Fibroblast of pulmonary artery (primary cell): ENCODE measurements around the gene DEFB113.

ENCODE experiments used
- DNase-seq: peaks from one replicate; pipeline ENCODE4 v3.0.0-alpha.2; 2010; ENCODE audit warnings: low read depth
- H3K4me3 ChIP-seq: replicated peaks from 2 replicates; pipeline ENCODE4 v1.5.1; 2011; ENCODE audit warnings: low read depth, mild to moderate bottlenecking, control low read depth, low read length, moderate library complexity
- CTCF ChIP-seq: IDR thresholded peaks from 2 replicates; pipeline ENCODE4 v1.5.1; 2011; ENCODE audit warnings: mild to moderate bottlenecking, control low read depth, low read length, inconsistent platforms; ENCODE audit errors: missing control alignments

The DEFB113 gene, protein sequence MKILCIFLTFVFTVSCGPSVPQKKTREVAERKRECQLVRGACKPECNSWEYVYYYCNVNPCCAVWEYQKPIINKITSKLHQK

GRCh38 chr6:49969605-49970004 is at the start of gene DEFB113:
TSS of gene DEFB113 (minus strand) at chr6:49969625. CDS start at chr6:49969625, 0 bp downstream.
- DNase-seq = no peak
- no peak within 1 kb of the TSS for H3K4me3 ChIP-seq
- no peak for TF ChIP-seq CTCF

- no peak for DNase-seq
- no peak overlapping the region for H3K4me3 ChIP-seq
- TF ChIP-seq CTCF = no peak
These were observed 38.4 kb upstream of the DEFB113 start for GRCh38 chr6:50007819-50008218.

- no peak overlapping the region for H3K4me3 ChIP-seq
- DNase-seq = no peak
- no peak for TF ChIP-seq CTCF
These were observed 33.7 kb upstream of the DEFB113 start for GRCh38 chr6:50003139-50003538.

DNA sequence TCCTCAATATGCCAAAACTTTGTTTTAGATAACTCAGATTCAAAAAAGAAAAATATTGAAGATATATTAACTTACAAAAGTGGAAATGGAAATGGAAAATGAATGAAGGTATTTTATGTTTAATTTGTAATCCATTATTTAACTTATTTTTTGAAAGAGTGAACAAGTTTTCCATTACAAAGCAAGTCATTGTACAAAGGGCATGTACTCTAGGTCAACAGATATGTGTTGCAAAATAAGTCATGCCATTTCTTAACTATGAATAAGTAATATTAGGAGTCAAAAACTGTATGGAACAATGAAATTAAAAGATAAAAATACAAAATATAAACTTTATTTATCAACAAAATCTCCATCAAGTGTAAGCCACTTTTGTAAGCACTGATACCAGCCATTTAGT is 25.9 kb upstream of the DEFB113 start:
- TF ChIP-seq CTCF = no peak
- DNase-seq = no peak
- no peak overlapping the region for H3K4me3 ChIP-seq

- no peak for TF ChIP-seq CTCF
- H3K4me3 ChIP-seq = no peak overlapping the region
- DNase-seq = no peak
These were observed 19.5 kb upstream of the DEFB113 start for GRCh38 chr6:49988900-49989299.

- no peak for DNase-seq
- H3K4me3 ChIP-seq = no peak overlapping the region
- TF ChIP-seq CTCF = no peak
These were observed 18.3 kb upstream of the DEFB113 start for GRCh38 chr6:49987749-49988148.

- no peak for DNase-seq
- TF ChIP-seq CTCF = no peak
These were observed 17.1 kb upstream of the DEFB113 start for GRCh38 chr6:49986551-49986950.

More at GRCh38 chr6:49986551-49986950, 17.1 kb upstream of the DEFB113 start:
- H3K4me3 ChIP-seq = no peak overlapping the region
